ENCODE data around the gene TAB2. TPM values are rescaled to one million over a fixed set of nuclear protein-coding genes. Genes with fewer than 3 reads are reported as not detected.

TAB2 gene
- total RNA-seq, 1 donor from 2014 or later: 50.6 TPM

- no peak for TF ChIP-seq CTCF (IDR thresholded peaks at IDR 0.05)
- Mint-ChIP-seq H3K4me1 (ENCODE audit: unreplicated experiment) (no peaks in the 10 kb centered on the region), H3K4me3 (ENCODE audit: unreplicated experiment) (no peak overlapping the region), H3K27me3 (ENCODE audit: unreplicated experiment) (peaks cover 2% of the 10 kb centered on the region), H3K36me3 (ENCODE audit: unreplicated experiment) (no peaks in the 10 kb centered on the region), H3K9me3 (ENCODE audit: unreplicated experiment) (no peaks in the 10 kb centered on the region), H3K27ac (ENCODE audit: unreplicated experiment) (no peak overlapping the region)
- DNase-seq (ENCODE audit: extremely low spot score, unreplicated experiment): no peak
These were observed 32.6 kb upstream of the TAB2 start for GRCh38 chr6:149284904-149285303.

GRCh38 chr6:149285626-149286025, 31.9 kb upstream of the TAB2 start:
- DNase-seq (ENCODE audit: extremely low spot score, unreplicated experiment): no peak
- Mint-ChIP-seq H3K36me3 (ENCODE audit: unreplicated experiment) (no peaks in the 10 kb centered on the region), H3K9me3 (ENCODE audit: unreplicated experiment) (no peaks in the 10 kb centered on the region), H3K27ac (ENCODE audit: unreplicated experiment) (no peak overlapping the region), H3K27me3 (ENCODE audit: unreplicated experiment) (peaks cover 2% of the 10 kb centered on the region), H3K4me3 (ENCODE audit: unreplicated experiment) (no peak overlapping the region), H3K4me1 (ENCODE audit: unreplicated experiment) (no peaks in the 10 kb centered on the region)
- no peak for TF ChIP-seq CTCF (IDR thresholded peaks at IDR 0.05)

DNA sequence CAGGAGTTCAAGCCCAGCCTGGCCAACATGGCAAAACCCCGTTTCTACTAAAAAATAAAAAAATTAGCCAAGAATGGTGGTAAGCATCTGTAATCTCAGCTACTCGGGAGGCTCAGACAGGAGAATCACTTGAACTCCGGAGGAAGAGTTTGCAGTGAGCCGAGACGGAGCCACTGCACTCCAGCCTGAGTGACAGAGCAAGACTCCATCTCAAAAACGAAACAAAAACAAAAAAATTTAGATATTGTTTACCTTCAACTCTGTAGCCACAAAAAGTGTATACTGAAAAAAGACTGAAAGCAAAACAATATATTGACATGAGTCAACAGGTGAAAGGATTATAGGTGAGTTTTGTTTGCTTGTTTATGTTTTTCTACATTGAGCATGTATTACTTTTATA, 30.6 kb upstream of the TAB2 start:
- TF ChIP-seq CTCF (IDR thresholded peaks at IDR 0.05): no peak
- Mint-ChIP-seq H3K4me1 (ENCODE audit: unreplicated experiment) (no peaks in the 10 kb centered on the region), H3K27me3 (ENCODE audit: unreplicated experiment) (peaks cover 2% of the 10 kb centered on the region), H3K36me3 (ENCODE audit: unreplicated experiment) (no peaks in the 10 kb centered on the region), H3K9me3 (ENCODE audit: unreplicated experiment) (no peaks in the 10 kb centered on the region), H3K4me3 (ENCODE audit: unreplicated experiment) (no peak overlapping the region), H3K27ac (ENCODE audit: unreplicated experiment) (no peak overlapping the region)
- no peak for DNase-seq (ENCODE audit: extremely low spot score, unreplicated experiment)

DNA sequence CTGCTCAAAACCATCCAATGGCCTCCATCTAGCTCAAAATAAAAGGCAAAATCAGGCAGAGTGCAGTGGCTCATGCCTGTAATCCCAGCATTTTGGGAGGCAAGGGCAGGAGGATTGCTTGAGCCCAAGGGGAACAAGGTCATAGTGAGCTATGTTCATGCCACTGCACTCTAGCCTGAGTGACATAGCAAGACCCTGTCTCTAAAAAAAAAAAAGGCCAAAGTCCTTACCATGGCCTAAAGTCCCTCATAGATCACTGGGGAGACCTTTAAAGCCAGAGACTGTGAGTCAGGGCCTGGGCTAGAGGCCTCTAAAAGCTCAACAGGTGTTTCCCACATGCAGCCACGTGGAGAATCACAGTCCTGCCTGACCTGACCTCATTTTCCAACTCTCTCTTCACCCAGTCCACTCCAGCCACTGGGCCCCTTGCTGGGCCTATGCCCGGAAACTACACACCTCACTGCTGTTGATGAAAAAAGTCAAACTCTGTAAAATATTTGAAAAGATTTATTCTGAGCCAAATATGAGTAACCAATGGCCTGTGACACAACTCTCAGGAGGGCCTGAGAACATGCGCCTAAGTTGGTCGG, 28.2 kb upstream of the TAB2 start:
- Mint-ChIP-seq H3K4me3 (ENCODE audit: unreplicated experiment) (no peak overlapping the region), H3K4me1 (ENCODE audit: unreplicated experiment) (no peaks in the 10 kb centered on the region), H3K36me3 (ENCODE audit: unreplicated experiment) (no peaks in the 10 kb centered on the region), H3K27ac (ENCODE audit: unreplicated experiment) (no peak overlapping the region), H3K27me3 (ENCODE audit: unreplicated experiment) (peaks cover 2% of the 10 kb centered on the region), H3K9me3 (ENCODE audit: unreplicated experiment) (no peaks in the 10 kb centered on the region)
- no peak for DNase-seq (ENCODE audit: extremely low spot score, unreplicated experiment)
- no peak for TF ChIP-seq CTCF (IDR thresholded peaks at IDR 0.05)

DNA sequence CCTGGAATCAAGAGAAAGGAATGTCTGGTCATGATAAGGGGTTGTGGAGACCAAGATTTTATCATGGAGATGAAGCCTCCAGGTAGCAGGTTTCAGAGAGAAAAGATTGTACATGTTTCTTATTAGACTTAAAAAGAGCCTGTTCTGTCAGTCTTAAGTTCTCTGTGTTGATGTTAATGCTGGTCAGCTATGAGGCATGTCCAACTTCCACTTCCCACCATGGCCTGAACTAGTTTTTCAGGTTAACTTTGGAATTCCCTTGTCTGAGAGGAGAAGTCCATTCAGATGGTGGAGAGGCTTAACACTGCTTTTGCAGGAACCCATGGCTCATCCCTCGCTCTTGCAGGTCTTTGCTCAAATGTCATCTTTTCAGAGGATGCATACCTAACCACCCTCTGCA, 27.5 kb upstream of the TAB2 start:
- H3K36me3 Mint-ChIP-seq (ENCODE audit: unreplicated experiment): no peaks in the 10 kb centered on the region
- no peak overlapping the region for H3K27ac Mint-ChIP-seq (ENCODE audit: unreplicated experiment)
- no peak for TF ChIP-seq CTCF (IDR thresholded peaks at IDR 0.05)
- peaks cover 2% of the 10 kb centered on the region for H3K27me3 Mint-ChIP-seq (ENCODE audit: unreplicated experiment)
- no peaks in the 10 kb centered on the region for H3K9me3 Mint-ChIP-seq (ENCODE audit: unreplicated experiment)
- H3K4me1 Mint-ChIP-seq (ENCODE audit: unreplicated experiment): no peaks in the 10 kb centered on the region
- no peak for DNase-seq (ENCODE audit: extremely low spot score, unreplicated experiment)
- H3K4me3 Mint-ChIP-seq (ENCODE audit: unreplicated experiment): no peak overlapping the region

All from osteocyte (in vitro differentiated cells).